HG03064 (cell line): ENCODE results near the gene PIGQ.
A peak's percentile ranks its signal among the peaks of the same experiment; 100 is the strongest.

ENCODE experiments used
- ATAC-seq: cut with Tn5 transposase; IDR thresholded peaks from one replicate; pipeline ENCODE4 v1.9.1; 2021; ENCODE audit warnings: low read depth; ENCODE audit not compliant: unreplicated experiment

Gene PIGQ

GRCh38 chr16:569445-570254, at the start of gene PIGQ:
Gene PIGQ, plus strand, starts transcription at chr16:569968. Its CDS starts 4,107 bp downstream, at chr16:574075.
- no peak for ATAC-seq

- ATAC-seq: no peak
These were observed 48.9 kb upstream of the PIGQ start for GRCh38 chr16:520847-521246.

- no peak for ATAC-seq
These were observed 48.2 kb upstream of the PIGQ start for GRCh38 chr16:521381-522210.

- no peak for ATAC-seq
These were observed 47.3 kb upstream of the PIGQ start for GRCh38 chr16:522320-523096.

GRCh38 chr16:523097-523741, 46.5 kb upstream of the PIGQ start:
- ATAC-seq: no peak

GRCh38 chr16:524274-525040, 45.3 kb upstream of the PIGQ start:
- ATAC-seq: no peak

GRCh38 chr16:525123-525519, 44.6 kb upstream of the PIGQ start:
- no peak for ATAC-seq

- no peak for ATAC-seq
These were observed 44.1 kb upstream of the PIGQ start for GRCh38 chr16:525520-526180.

DNA sequence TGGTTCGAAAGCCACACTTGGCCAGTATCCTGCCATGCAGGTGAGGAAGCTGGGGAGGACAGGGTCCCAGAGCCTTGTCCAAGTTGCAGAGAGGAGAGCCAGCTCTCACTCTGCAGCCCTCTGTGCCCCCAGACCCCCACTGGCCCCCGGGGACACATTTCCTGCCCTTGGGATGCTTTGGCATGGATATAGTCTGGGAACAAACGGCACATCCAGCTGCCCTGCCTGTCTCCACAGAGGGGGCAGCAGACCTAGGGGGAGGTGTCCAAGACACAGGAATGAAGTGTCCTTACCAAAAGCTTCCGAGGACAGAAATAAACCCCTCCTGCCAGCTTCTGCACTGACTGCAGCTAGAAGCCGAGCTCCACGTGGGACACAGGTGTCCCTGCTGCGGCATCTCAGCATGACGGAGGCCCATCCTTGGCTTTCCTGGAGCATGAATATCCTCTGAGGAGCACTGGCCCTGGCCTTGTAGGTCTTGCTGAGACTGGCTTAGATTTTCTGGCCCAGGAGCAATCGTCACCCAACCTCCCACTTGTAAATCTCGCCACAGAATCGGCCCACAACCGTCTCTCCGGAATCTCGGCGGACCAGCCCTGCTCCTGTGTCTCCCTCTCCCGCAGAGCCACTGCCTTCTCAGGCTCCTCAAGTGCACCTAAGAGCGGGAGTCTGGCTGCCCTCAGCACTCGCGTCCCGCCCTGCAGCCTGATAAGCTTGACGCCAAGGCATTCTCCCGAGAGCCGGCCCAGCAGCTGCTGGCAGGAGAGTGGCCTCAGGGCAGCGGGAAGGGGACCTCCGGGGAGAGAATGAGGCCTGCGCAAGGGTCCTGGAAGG, 43.4 kb upstream of the PIGQ start:
- no peak for ATAC-seq

DNA sequence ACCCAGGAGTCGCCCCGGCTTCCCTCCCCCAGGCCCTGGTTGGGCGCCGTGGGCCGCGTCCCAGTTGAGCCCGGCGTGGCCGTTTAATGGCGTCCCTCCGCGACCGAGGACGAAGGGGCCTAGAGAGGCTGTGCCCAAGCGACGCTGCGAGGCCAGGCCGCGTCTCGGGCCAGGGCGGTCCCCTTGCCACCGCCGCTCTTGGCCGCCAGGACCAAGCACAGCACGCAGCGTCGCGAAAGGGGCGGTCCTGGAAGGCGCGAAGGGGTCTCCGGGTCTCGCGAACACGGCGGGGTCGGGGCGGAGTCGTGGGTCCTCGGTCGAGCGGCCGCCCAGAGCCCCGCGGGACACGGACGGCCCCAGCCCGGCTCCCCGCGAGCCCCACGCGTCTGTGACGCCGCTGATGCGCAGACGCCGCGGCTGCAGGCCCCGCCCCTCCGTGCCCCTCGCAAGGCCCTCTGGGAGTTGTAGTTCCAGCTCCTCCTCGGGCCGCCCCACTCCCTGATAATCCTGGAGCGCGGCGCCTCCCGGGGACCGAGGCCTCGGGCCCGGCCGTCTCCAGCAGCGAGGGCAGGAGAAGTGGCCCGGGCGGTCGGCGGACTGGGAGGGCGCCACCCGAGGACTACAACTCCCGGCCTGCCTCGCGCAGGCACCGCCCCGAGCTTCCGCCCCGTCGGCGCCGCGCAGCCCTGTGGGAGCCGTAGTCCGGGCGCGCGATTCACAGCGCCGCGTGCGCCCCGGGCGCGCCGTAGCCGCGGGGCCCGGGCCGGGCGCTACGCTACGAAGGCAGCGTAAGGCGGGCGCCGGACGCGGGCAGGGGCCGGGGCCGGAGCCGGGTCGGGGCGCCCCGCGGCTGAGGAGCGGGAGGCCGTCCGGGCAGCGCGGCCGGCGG, 42.5 kb upstream of the PIGQ start, which contains the start of gene CAPN15:
Gene CAPN15, plus strand, starts transcription at position 698 of the 889 bp plus-strand sequence. CDS start 19,127 bp downstream, outside the sequence.
- peak; percentile 52 for ATAC-seq

- ATAC-seq: no peak
These were observed 41.4 kb upstream of the PIGQ start for GRCh38 chr16:528111-529011.

DNA sequence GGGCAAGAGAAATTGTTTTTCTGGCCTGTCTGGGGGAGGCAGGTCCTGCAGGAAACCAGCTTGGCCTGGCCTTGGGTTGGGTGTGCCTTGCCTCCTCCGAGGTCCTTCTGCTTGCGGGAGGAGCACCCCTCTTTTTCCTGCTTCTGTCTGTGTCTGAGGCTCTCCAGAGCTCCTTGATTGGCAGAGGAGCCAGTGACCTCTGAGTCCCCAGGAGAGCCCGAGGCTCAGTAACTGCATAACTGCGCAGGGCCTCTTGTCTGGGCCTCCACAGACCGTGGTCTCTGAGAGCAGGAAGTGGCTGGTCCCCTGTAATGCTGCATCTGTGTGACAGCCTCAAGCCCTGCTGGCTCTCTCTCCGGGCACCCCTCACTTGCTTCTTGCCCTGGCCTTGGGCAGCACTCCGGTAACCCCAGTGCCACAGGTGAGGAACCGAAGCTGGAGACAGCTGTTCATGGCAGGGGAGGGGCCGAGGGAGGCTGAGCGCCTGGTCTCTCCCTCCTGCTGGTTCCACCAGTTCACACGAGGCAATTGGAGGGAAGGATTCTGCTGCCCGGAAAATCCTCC, 40.7 kb upstream of the PIGQ start:
- ATAC-seq: no peak

- ATAC-seq: no peak
These were observed 39.5 kb upstream of the PIGQ start for GRCh38 chr16:530111-530817.

GRCh38 chr16:531494-532125, 38.2 kb upstream of the PIGQ start:
- ATAC-seq: no peak
